HG02981 (cell line): ENCODE results near the gene LCMT1.
"Not testable (repeated sequence)": the region's sequence is repeated elsewhere in the genome, so short reads cannot be mapped to it uniquely, and the experiment has no call there.

Experiments used
- ATAC-seq: cut with Tn5 transposase; IDR thresholded peaks from one replicate; pipeline ENCODE4 v1.9.1; 2021; ENCODE audit warnings: mild to moderate bottlenecking, moderate library complexity; ENCODE audit not compliant: unreplicated experiment

LCMT1 gene

DNA sequence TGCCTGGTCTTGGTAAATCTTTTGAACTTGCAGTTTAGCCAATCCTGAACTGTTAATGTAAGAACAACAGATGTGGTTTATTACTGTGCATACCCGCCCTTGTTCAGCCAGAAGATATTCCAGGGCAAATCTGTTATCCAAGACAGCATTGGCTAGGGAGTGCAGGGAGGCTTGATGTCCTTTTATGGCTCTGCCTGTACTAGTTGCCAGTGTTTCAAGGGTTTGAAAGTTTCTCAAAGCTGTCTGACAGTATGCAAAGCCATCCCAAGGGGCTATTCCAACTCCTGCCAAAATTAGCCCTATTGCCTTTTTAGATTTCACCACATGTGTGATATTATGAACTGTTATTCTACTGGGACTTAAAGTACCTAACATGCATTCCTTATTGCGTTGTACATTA, 30.1 kb downstream of the LCMT1 start:
- ATAC-seq, result no peak

DNA sequence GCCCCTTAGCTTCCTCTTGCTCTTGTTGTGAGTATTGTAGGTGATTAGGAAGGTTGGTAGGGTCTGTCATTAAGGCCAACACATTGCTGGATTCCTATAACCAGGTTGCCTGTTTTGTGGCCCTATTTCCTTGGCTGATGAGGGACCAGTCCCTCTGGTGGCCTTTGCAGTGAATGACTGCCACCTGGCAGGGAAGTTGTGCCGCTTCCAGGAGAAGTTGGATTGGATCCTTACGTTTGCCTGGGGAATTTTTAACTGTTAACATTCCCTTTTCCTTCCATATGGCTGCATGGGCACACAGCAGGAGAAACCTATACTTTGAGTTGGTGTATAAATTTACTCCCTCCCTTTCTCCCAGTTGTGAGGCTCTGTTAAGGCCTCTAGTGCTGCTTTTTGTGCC, 32.4 kb downstream of the LCMT1 start:
- no peak for ATAC-seq

DNA sequence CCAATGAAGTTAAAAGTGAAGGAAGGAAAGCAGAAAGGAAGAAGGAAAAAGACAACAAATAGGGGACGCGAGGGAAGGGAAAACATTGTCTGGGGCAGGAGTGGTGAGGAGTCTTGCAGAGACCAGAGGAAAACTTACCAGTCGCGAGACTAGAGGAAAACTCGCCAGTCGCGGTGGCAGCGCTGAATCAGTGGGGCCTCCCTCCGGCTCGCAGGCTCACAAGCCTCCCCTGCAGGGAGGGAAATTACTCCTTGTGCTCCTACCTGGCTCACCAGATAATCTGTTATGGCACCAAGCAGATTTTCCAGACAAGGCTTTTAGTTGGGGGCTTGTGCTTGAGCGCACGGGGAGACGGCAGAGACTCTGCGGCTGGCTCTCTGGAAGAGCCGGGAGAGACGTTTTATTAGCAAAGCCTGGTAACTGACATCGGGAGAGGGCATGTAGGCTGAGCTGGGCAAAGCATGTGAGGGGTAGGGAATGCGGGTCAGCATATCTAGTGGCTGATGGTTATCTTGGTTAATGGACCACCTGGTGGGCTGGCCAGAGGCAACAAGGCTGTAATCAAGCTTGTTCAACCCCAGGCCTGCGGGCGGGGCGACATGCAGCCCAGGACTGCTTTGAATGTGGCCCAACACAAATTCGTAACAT, 37.1 kb downstream of the LCMT1 start:
- ATAC-seq, result no peak

- no peak for ATAC-seq
Observed at GRCh38 chr16:25151996-25152395, 40.5 kb downstream of the LCMT1 start.

DNA sequence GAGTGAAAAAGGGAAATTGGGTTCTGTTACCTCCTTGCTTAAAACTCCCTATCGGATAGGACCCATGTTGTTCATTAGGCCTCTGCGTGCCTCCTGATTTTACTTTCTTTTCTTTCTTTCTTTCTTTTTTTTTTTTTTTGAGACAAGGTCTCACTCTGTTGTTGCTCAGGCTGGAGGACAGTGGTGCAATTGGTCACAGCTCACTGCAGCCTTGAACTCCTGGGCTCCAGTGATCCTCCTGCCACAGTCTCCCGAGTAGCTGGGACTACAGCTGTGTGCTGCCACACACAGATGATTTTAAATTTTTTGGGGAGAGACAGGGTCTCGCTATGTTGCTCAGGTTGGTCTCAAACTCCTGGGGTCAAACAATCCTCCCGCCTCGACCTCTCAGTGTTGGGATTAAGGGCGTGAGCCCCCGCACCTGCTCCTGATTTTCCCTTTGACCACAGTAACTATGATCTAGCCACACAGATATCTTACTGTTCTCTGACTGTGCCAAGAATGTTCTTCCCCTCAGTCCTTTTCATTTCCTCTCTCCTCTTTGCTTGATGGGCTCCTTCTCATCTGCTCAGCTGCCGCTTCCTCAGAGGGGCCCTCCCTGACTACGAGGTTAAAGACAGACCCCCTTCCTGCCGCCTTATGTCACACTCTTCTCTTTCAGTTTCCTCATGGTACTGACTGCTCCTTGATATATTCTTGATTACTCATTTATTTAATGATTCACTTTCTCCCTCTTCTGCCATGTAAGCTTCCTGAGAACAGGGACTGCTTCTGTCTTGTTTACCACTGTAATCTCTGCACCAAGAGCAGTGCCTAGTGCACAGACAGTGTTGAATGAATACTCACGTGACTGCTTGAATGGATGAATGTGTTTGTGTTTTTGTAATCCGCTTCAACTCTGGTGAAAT, 44.3 kb downstream of the LCMT1 start:
- ATAC-seq, result no peak

DNA sequence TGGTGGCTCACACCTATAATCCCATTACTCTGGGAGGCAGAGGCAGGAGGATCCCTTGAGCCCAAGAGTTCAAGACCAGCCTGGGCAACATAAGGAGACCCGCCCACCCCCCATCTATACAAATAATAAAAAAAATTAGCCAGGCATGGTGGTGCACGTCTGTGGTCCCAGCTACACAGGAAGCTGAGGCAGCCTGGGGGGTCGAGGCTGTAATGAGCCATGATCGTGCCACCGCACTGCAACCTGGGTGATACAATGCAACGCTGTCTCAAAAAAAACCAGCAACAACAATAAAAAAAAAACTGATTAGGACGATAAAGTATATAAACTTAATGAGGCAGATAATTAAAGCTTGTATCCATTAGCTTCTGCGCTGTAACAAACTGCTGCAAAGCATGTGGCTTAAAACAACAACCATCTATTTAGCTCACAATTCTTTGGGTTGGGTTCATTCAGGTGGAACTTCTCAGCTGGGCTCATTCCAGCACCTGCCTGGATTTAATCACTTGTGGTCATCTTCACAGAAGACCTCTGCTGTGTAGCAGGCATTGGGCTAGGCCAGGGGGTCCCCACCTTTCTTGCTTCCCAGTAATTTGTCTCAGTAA, 45.8 kb downstream of the LCMT1 start:
- ATAC-seq, result no peak

DNA sequence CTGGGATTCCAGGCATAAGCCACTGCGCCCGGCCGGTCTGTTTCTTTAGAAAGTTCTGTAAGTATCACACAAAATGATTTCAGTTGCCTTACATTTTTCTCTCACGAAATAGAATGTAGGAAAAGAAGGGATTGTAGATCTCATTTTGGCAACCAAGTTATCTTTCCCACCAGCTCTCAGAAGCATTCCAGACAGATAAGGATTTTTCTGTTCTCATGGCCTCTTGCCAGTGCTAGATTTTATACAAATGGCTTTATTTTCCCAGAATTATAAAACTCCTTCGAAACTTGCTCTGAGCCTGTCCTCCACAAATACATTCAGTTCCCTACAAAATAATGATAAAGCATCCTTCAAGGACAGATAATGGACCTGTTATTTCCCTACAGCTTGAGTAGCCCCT, 46.9 kb downstream of the LCMT1 start:
- no peak for ATAC-seq

- ATAC-seq, result no peak
Observed at GRCh38 chr16:25161753-25162367, 50.3 kb downstream of the LCMT1 start.

DNA sequence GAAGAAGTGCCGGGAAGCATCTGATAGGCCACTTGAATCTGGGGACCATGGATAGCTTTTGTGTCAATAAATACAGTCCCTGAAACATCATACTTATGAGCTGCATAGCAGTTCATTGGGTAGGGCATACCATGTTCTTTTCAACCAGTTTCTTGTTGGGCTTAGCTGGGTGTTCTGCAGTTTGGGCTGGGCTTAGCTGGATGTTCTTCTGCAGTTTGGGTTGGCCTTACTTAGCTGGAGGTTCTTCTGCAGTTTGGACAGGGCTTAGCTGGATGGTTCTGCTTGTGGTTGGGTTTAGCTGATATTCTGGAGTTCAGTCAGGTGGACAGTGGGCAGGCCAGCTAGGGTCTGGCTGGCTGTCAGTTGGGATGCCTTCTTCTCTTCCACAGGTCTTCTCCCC, 52.1 kb downstream of the LCMT1 start:
- no peak for ATAC-seq

DNA sequence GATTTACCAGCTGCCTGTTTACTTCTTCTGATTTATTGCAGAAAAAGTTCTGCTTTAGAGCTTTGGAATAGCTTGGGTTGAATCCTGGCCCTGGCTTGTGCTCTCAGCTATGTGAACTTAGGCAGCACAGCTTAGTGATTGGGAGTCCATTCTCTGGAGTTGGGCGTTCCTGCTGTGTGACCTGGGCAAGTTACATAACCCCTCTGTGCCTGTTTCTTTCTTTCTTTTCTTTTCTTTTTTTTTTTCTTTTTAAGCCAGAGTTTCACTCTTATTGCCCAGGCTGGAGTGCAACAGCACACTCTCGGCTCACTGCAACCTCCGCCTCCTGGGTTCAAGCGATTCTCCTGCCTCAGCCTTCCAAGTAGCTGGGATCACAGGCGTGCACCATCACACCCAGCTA, 53.7 kb downstream of the LCMT1 start:
- no peak for ATAC-seq

DNA sequence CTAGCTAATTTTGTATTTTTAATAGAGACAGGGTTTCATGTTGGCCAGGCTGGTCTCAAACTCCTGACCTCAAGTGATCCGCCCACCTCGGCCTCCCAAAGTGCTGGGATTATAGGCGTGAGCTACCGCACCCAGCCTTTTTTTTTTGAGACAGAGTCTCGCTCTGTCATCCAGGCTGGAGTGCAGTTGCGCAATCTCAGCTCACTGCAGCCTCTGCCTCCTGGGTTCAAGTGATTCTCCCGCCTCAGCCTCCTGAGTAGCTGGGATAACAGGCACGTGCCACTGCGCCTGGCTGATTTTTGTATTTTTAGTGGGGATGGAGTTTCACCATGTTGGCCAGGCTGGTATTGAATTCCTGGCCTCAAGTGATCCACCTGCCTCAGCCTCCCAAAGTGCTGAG, 56.4 kb downstream of the LCMT1 start:
- not testable (repeated sequence) for ATAC-seq

DNA sequence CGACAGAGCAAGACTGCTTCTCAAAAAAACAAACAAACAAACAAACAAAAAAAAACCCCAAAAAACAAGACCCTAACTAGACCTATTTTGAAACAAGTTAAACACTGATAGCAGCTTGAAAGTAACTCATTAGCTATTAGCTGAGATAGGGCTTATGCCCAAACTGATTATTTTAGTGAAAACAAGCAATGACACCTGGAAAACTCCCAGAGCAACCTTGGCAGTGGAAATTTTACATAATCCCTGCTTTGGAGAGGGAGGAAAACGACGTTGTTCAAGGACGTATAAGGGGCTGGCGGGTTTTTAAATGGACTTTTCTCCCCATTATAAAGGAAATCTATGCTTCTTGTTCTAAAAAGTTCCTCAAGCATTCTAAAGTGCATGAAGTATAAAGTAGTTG, 59.8 kb downstream of the LCMT1 start:
- no peak for ATAC-seq

- ATAC-seq, result no peak
Observed at GRCh38 chr16:25172831-25173230, 61.3 kb downstream of the LCMT1 start.

- ATAC-seq, result no peak
Observed at GRCh38 chr16:25174285-25174684, 62.7 kb downstream of the LCMT1 start.

DNA sequence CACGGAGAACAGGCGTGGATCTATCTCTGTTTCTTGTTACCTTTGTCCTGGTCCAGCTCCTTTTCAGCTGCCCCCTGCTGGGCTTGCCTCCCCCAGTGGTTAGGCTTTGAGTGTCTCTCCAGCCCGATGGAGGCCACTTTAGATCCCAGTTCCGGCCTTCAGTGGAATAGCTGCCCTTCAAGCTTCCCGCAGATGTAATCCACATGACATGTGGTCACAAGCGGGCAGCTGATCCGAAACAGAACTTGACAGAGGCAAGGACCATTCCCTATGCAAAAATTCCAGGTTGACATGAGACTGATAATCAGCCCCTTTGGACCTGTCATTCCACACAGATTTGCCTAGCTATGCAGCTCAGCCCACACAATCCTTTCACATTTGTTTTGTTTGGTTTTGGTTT, 64.6 kb downstream of the LCMT1 start:
- ATAC-seq, result no peak

- ATAC-seq, result no peak
Observed at GRCh38 chr16:25177512-25177830, 65.9 kb downstream of the LCMT1 start.

DNA sequence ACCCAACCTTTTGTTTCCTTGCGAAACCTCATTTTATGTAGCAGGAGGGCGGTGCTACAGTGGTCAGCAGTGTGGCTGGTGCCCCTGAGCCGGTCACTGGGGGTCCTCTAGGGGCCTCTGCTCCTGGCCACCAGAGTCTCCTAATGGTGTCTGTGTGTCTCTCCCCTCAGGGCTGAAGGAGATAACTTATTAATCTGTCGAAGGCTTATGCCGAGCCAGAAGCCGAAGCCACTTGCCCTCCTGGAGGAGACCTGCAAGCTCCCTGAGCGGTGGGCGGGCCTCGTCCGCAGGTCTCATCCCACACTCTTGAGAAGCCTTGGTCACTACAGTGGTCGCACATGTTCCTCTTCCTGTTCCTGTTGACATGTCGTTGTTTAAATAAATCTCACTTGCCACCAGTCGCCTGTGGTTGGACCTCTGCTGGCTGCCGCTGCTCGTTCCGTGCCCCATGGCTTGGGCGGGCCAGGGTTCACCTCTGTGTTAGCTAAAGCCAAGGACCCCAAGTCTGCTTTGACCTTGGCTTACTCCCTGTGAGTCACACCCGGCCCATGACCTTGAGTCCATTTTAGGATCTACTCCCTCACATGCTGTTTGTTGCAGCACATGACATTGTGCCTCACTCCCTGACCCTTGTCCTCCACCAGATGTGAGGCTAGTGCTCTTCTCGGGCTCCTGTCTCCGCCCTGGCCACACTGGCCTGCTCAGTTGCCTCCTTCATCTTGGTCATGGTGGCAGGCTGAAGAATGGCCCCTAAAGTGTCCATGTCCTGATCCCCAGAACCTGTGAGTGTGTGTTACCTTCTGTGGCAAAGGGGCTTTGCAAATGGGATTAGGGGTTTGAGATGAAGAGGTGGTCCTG, 66.5 kb downstream of the LCMT1 start:
- ATAC-seq, result no peak

GRCh38 chr16:25181236-25181635, 69.7 kb downstream of the LCMT1 start:
- ATAC-seq, result not testable (repeated sequence)

GRCh38 chr16:25184771-25185170, 73.2 kb downstream of the LCMT1 start:
- no peak for ATAC-seq

- no peak for ATAC-seq
Observed at GRCh38 chr16:25187491-25187795, 75.9 kb downstream of the LCMT1 start.

DNA sequence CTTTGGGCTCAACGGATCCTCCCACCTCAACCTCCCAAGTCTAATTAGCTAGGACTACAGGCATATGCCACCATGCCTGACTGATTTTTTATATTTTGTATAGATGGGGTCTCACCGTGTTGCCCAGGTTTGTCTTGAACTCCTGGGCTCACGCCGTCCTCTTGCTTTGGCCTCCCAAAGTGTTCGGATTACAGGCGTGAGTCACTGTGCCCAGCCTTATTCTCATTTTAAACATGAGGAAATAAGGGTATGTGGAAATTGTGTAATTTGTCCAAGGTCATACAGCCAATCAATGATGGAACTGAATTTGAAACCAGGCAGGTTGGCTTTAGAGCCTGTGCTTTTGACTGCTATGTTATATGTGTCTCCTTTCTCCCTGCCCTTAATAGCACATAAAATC, 77.8 kb downstream of the LCMT1 start:
- ATAC-seq, result no peak
